Hepatic stellate cell (primary cell): ENCODE data around the gene ACOT9.
A peak's percentile ranks its signal among the peaks of the same experiment; 100 is the strongest.
"Not testable (repeated sequence)": the region's sequence is repeated elsewhere in the genome, so short reads cannot be mapped to it uniquely, and the experiment has no call there.

Source experiments
- DNase-seq: peaks from one replicate; pipeline ENCODE4 v3.0.0; 2011; ENCODE audit warnings: low spot score

ACOT9 gene, protein sequence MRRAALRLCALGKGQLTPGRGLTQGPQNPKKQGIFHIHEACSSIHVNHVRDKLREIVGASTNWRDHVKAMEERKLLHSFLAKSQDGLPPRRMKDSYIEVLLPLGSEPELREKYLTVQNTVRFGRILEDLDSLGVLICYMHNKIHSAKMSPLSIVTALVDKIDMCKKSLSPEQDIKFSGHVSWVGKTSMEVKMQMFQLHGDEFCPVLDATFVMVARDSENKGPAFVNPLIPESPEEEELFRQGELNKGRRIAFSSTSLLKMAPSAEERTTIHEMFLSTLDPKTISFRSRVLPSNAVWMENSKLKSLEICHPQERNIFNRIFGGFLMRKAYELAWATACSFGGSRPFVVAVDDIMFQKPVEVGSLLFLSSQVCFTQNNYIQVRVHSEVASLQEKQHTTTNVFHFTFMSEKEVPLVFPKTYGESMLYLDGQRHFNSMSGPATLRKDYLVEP

DNA sequence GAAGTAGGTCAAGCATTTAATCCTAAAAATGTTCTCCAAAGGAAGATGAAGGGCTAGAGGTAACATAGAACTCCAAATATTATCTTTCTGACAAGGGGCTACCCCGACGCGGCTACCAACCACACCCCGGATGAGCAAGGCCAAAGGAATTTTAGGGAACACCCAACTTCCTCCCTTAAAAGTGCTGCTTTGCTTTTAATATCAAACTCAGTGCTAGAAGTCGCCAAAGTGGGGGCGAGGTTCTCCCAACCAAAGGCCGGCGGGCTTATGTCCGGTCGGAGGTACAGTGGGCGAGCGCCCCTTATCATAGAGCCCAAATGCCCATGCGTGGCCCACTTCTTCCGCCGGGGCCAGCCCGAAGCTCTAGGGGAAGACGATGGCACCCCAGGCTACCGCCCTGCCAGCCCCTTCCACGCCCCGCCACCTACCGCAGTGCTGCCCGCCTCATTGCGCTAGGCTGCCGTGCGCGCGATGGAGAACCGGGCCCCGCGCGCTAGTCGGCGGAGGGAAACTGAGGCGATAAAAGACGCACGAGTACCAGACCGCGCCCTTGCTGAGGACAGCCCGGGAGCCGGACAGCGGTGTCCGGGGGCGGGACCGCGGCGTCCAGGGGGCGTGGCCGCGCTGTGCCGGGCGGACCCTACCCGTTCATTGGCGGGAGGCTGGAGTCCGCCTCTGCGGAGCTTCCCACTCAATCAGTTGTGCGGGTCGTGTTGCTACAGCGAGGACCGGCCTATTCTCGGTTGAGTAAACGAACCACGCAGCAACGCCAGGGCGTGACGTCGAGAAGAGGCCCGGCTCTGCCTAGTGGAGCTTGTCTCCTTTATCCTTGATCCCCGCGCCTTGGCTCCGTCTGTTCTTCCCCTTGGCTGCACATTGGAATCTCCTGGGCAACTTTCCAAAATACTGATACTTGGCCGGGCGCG, at the start of gene ACOT9:
Gene ACOT9, minus strand, starts transcription at position 580 of the 926 bp plus-strand sequence. Its CDS starts 132 bp downstream, at position 448.
- DNase-seq, result peak; percentile 82

DNA sequence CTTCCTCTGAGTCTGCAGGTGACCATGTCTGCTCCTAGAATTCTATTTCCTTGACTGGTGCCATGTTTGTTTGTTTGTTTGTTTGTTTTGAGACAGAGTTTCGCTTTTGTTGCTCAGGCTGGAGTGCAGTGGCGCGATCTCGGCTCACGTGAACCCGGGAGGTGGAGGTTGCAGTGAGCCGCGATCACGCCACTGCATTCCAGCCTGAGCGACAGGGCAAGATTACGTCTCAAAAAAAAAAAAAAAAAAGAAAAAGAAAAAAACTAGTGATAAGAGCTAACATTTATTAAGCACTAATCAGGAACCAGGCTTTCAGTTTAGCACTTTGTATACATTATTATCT, 47.0 kb upstream of the ACOT9 start:
- no peak for DNase-seq

DNA sequence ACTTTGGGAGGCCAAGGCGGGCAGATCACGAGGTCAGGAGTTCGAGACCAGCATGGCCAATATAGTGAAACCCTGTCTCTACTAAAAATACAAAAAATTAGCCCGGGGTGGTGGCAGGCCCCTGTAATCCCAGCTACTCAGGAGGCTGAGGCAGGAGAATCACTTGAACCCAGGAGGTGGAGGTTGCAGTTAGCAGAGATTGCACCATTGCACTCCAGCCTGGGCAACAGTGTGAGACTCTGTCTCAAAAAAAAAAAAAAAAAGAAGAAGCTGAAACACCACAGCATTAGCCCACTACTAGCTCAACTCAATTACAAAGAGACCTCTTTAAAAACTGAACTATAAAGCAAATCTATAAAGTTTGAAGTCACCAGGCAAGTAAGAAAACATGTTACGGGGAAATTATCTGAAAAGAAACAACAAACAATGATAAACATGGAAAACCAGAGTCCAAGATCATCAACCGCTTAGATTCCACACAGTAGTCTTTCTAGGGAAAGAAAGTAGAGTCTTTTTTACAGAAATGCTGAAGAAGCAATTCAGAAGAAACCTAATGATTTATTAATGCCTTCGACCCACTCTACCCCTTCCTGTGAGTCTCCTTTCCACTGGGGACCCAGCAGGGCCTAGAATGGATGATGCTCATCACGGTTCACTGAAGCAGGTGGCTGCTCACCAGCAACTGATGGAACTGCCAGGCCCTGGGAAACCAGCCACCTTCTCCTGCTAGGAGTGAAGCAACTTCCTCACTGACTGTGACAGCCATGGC, 46.5 kb upstream of the ACOT9 start:
- DNase-seq, result no peak

DNA sequence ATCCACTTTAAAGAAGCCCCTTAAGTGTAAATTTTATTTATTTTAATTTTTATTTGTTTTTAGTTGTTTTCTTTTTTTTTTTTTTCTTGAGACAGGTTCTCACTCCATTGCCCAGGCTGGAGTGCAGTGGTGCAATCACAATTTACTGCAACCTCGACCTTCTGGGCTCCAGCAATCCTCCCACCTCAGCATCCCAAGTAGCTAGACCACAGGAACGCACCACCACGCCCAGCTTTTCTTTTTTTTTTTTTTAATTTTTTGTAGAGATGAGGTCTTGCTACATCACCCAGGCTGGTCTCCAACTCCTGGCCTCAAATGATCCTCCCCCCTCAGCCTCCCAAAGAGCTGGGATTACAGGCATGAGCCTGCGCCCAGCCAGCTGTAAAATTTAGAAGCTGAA, 45.9 kb upstream of the ACOT9 start:
- no peak for DNase-seq

DNA sequence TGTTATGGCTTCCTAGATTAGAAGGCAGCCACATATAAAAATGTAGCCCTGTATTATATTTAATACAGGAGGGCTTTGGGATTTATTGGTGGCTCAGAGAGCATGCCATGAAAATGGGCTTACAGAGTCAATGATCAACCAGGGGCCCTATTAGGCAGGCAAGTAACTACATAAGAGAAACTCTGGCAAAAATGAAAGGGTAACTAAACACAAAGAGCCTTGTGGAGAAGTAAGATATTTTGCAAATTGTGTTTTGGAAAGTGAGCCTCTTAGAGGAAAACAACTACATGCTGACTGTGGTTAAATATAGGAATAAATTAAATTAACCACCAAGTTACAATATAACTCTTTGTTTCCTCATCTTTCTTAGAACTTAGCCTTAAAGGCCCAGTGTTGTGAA, 45.4 kb upstream of the ACOT9 start:
- no peak for DNase-seq

DNA sequence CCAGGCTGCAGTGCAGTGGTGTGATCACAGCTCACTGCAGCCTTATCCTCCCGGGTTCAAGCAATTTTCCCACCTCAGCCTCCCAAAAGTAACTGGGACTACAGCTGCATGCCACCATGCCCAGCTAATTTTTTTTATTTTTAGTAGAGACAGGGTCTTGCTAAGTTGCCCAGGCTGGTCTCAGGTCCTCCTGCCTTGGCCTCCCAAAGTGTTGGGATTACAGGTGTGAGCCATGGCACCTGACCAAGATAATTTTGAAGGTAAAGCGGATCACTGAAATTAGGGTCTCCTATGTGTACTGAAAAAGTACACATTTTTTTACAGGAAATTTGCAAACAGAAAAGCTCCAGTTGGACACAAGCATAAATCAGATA, 44.7 kb upstream of the ACOT9 start:
- no peak for DNase-seq

DNA sequence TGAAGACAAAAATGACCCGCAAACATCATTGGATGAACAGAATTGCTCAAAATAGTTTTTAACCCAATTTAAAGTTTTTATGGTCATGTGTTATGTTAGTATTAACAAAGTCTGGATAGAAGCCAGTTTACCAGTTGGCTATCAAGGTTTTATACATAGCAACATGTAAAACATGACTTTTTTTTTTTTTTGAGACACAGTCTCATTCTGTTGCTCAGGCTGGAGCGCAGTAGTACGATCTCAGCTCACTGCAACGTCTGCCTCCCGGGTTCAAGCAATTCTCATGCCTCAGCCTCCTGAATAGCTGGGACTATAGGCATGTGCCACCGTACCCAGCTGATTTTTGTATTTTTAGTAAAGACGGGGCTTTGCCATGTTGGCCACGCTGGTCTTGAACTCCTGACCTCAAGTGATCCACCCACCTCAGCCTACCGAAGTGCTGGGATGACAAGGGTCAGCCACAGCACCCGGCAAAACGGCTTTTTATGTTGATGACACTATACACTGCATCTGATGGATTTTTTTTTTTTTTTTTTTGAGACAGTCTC, 43.3 kb upstream of the ACOT9 start:
- no peak for DNase-seq

DNA sequence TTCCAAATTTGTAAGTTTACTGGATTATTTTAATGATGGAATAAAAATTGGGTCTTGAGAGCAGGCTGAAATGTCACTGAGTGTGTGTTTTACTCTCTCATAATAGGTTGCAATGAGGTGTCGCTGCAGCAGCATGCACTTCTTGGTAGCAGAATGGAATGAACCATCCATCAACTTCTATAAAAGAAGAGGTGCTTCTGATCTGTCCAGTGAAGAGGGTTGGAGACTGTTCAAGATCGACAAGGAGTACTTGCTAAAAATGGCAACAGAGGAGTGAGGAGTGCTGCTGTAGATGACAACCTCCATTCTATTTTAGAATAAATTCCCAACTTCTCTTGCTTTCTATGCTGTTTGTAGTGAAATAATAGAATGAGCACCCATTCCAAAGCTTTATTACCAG, 42.5 kb upstream of the ACOT9 start:
- DNase-seq, result no peak

DNA sequence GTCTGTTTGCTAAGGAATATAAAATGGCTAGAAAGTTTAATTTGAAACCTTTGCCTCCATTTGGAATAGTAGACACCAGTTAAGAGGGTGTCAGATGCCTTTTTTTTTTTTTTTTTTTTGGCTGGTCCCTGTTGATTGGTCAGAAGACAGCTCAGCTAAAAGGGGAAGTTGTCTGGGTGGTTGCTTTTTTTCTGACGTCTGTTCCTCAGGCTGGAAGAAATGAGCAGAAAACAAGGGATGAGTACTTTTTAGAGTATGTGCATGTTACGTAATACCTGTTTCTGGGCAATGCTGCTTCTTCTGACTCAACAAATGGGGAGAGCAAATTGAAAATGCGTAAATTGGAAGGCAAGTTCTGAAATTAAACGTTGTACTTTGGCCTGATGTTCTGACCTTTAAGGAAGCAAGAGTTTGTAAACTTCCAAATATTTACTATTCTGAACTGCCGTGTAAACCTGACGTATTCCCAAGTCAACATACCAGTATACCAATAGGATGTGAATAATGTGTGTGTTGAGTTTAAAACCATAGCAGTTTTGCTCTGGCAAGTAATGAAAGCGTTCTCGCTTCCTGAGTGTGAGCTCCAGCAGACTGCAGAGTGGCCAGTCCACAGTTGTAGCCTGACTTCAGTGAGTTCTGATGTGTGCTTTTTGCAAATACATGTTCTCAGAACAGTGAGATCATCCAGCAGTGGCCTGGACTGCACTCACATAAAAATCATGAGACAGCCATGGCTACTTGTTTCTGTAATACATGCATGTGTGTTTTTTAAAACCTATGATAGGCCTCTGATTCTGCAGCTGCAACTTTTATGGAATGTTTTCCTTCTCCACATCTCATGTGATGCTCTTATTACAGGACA, 41.6 kb upstream of the ACOT9 start:
- DNase-seq, result peak; percentile 26

DNA sequence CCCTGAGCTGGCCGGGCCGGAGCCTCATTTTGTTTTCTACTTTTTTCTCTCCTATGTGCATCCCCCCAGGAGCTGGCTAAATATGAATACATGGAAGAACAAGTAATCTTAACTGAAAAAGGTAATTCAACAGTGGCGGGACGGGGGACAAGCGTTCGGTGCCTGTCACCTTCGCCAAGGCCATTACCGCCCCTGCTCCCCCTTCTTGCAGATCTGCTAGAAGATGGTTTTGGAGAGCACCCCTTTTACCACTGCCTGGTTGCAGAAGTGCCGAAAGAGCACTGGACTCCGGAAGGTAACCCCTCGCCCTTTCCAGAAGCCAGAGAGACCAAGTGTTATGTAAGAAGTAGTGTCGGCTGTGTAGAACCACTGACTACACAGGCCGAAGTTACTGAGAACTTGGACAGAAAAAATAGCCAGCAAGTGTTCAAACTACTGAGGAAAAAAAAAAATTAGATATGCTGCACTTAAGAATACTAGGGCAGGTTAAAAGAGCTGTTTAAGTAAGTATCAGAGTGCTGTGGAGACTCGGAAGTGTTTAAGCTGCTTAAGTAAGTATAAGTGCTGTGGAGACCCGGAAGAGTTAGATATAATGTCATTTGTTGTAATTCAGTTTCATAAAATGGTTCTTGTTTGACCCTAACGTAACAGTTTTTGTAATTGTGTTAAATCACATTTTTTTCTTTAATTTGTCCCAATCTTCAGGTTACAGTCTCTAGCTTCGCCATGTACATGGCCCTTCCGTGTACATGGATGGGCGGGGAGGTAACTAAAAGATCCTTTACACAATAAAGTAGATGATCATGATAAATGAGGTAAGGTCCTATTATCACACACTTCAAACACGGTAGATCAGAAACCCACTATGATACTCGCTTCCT, 40.8 kb upstream of the ACOT9 start:
- no peak for DNase-seq

DNA sequence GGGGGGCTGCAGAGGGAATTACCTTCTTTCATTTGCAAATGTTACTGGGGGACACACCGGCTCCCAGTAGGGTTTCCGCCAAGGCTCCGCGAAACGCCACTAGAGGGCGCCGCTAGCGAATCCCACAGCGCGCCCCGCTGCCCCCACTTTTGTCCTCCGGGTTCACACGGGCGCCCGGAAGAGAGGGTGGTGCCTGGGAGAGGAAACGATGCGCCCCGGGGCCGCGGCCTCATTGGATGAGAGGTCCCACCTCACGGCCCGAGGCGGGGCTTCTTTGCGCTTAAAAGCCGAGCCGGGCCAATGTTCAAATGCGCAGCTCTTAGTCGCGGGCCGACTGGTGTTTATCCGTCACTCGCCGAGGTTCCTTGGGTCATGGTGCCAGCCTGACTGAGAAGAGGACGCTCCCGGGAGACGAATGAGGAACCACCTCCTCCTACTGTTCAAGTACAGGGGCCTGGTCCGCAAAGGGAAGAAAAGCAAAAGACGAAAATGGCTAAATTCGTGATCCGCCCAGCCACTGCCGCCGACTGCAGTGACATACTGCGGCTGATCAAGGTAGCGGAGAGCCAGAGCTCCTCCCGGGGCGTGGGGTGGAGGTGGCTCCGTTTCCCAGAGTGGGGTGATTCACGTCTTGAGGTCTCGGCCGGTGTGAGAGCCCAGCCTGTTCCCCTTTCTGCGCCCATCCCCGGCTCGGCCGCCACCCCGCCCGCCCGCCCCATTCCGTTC, 40.0 kb upstream of the ACOT9 start, which contains the start of gene SAT1:
Gene SAT1, plus strand, starts transcription at position 311 of the 726 bp plus-strand sequence. Its CDS starts 179 bp downstream, at position 490.
- DNase-seq, result peak; percentile 77

DNA sequence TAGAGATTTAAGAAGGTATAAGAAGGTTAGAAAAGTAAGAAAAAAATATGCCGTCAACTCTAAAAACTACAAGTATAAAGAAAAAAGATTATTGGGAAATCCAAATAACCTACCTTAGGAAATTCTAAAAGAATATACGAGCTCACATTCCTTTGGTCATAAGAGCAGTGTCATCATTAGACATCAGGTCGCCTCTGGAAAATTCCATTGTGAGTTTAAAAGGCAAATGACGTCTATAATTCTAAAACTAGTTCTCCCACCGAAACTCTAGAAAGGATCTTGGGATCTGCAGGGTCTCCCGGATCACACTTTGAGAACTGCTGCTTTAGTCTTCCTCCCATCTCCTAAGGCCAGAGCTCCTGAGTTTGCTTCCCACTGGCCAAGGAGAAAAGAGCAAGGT, 39.4 kb upstream of the ACOT9 start:
- DNase-seq, result no peak

DNA sequence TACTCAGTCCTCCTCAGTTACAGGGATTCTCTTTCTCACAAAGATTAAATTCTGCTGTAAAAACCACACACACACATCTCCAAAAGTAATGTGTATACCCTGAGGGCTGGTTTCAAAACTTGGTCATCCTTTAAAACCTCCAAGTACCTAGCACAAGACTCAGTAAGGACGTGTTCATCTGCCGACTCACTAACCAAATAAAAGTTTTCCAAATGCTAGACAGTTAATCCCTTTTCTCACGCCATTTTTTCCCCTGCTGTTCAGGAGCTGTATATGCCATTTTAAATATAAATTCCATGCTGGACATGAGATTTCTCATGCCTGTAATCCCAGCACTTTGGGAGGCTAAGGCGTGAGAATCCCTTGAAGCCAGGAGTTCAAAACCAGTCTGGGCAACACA, 35.9 kb upstream of the ACOT9 start:
- peak; percentile 22 for DNase-seq

DNA sequence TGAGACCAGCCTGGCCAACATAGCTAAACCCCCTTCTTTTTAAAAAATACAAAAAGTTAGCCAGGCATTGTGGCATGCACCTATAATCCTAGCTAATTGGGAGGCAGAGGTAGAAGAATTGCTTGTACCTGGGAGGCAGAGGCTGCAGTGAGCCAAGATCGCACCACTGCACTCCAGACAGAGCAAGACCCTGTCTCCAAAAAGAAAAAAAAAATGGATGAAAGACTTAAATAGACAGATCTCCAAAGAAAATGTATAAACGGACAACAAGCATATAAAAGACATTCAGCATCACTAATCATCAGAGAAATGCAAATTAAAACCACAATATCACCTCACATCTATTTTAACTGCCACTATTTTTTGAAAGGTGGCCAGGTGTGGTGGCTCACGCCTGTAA, 33.3 kb upstream of the ACOT9 start:
- no peak for DNase-seq

DNA sequence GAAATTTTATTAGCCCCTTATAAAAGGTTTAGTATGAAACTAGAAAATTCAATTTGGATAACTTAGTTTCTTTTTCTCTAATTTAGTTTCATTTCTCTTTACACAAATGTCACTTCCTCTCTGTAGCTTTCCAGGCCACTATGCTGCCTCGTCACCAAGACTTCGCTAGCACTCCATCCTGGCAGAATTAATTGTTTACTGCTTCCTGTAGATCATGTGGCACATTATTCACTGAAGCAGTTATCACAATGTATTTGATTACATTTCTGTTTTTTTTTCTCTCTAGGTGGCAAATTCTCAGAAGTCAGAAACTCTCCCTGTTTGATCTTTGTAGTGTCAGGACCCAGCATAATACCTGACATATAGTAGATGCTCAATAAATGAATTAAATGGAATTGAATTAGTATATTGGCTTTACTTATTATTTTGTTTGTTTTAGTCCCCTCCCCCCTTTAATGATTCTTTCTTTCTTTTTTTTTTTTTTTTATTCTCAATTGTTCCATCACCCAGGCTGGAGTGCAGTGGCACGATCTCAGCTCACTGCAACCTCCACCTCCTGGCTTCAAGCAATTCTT, 30.6 kb upstream of the ACOT9 start:
- DNase-seq, result no peak

DNA sequence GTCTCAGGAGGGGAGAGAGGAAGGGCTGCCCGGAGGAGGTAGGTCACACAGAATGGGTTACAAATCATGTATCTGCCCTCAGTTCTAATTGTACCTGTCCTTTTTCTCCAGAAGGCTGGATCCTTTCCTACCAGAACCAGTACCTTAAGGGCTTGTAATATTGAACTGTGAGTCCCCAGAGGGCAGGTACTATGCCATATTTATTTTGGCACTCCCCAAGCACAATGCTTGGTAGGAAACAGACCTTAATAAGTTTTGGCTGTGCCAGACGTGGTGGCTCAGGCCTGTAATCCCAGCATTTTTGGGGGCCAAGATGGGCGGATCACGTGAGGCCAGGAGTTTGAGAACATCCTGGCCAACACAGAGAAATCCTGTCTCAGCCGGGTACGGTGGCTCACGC, 28.0 kb upstream of the ACOT9 start:
- DNase-seq, result not testable (repeated sequence)

DNA sequence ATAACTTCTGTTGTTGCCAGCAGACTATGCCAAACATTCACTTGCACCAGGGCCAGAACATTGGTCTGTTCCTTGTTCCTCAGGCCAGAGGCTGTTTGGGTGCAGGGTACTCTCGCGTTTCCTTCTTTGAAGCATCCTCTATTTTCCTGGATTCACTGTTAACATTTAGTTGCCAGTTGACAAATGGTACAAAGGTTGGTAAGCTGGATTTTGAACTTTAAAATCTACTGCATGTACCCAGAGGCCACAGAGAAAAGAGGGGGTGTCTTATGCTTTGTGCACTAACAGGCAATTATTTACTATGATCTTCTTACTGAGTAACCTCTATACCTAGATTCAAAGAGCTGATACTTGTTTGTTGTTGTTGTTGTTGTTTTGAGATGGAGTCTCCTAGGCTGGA, 27.1 kb upstream of the ACOT9 start:
- no peak for DNase-seq

DNA sequence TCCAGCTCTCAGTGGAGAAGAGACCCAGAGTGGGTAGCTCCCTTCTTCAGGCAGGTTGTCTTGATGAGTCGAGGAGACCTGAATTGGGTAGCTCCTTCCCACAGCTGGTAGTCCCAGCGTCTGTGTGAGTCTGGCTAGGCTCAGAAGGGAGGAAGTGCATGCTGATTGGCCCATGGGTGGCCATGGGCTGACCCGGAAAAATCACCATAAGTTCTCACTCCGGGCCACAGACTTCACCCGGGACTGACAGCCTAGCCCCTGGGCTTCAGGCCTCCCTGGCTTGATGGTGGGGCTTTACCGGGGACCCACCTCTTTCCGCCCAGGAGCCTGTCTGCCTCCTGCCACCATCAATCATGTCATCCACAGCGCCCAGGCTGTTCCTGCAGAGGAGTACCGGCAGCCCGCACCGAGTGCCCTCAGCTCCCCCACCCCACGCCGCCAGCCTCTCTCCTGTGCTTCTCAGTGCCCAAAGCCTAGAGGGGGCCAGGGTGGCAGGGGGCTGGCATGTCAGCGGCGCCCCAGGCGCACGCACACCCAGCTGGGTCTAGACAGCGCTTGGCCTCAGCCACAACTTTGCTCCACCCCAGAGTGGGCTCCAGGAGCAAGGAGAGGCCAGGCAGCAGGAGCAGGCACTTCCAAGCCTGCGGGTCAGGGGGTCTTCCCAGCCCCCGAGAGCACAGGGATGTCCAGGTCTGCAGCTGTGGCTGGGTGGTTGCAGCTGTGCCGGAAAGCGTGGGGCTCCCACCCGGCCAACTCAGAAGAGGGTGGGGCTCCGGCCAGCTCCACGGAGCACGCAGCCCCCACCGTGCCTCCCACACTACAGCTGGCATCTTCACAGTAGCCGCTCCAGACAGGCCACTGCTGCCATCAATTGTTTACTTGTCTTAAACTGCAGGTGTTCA, 23.8 kb upstream of the ACOT9 start:
- DNase-seq, result no peak
